ENCODE measurements around the gene LRWD1. TPM values are rescaled to one million over a fixed set of nuclear protein-coding genes. Genes with fewer than 3 reads are reported as not detected.
"Not testable (repeated sequence)": the region's sequence is repeated elsewhere in the genome, so short reads cannot be mapped to it uniquely, and the experiment has no call there.

LRWD1 gene
- total and polyA plus RNA-seq, 9 of the 15 experiments (the other 6 are each of a cell fraction or from before 2014, with no cell fraction given): 0.61 to 66.0 (median 33.2) TPM

DNA sequence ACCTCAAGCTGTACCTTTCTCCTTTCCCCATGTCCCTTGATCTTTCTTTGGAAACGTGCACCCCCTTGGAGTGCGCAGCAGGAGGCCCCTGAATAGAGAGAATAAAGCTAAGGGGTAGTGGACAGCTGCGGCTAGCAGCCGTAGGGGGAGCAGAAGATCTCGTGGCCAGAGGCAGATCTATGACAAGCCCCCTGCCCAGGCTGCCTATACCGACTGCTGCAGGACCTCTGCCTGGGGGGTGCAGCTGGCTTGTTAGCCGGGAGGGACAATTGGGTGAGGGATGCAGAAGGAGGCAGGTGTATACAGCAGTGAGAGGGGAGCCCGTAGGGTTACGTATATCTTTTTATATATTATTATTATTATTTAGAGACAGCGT is 14.4 kb downstream of the LRWD1 start:
- TSS peak; percentile 80 for BruUV-seq (replicated peaks)
- CTCF ChIA-PET (ENCODE audit: low intra/inter-chr PET ratio); H3K27ac ChIP-seq (ENCODE audit: extremely low read depth, low read depth, low read length); H3K4me1 ChIP-seq (replicated peaks in 1 of 2; ENCODE audit: control insufficient read depth in 2 of 2, insufficient read depth in 2 of 2, low read length in 2 of 2); H3K9ac ChIP-seq (ENCODE audit: insufficient read depth in 1 of 2, low read depth in 2 of 2, low read length in 2 of 2); FAIRE-seq; intact Hi-C loops (cut with micrococcal nuclease); POLR2A ChIA-PET; H4K20me1 ChIP-seq (replicated peaks; ENCODE audit: control insufficient read depth, insufficient read depth, low read length); H3K4me2 ChIP-seq (ENCODE audit: insufficient read depth, low read length); H3K36me3 ChIP-seq (ENCODE audit: control insufficient read depth, insufficient read depth, low read length); H3K4me3 ChIP-seq; H3K79me2 ChIP-seq (ENCODE audit: control insufficient read depth, insufficient read depth, low read length); DNase-seq (ENCODE audit: extremely low read depth in 1 of 4, low spot score in 3 of 4); H3K27me3 ChIP-seq (ENCODE audit: control insufficient read depth in 2 of 2, insufficient read depth in 2 of 2, low read length in 2 of 2); H3K9me3 ChIP-seq (replicated peaks; ENCODE audit: control insufficient read depth, insufficient read depth, low read depth, low read length); H3K9me1 ChIP-seq (ENCODE audit: control insufficient read depth, insufficient read depth, low read length): not testable (repeated sequence)
- peak; percentile 64 for ATAC-seq
- WGBS (ENCODE audit: insufficient coverage, low coverage, missing lambda C conversion rate): 0% methylated on average over 2 of the region's 10 CpGs
- H2AFZ ChIP-seq (ENCODE audit: low read depth, low read length): peak overlapping the region; percentile 84
- in situ Hi-C loops (cut with MboI): loop anchor here (25.0 kb wide), 1 partner anchor 583 kb away; the partner anchor contains the start of gene FBXL13

DNA sequence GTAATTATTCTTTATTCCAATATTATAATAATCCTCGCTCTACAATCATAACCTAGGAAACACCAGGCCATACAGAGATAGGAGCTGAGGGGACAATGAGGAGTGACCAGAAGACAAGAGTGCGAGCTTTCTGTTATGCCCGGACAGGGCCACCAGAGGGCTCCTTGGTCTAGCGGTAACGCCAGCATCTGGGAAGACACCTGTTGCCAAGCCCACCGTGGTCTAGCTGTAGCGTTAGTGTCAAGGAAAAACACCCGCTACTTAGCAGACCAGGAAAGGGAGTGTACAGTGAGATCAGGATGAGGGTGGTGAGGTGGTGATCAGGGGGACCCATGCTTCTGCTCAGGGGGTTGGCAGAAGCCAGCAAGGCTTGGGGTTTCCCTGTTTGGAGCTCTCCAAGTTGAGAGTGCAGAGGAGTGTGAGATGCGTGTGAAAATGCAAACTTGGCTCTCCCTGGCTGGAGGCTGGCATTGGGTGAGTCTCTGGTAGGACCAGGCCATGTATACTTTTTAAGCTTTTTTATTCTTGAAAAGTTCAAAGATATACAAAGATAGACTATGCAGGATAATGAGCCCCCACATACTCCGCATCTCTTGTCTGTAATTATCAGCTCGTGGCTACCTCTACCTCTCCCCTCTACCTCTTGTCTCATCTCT is 15.3 kb downstream of the LRWD1 start:
- POLR2A ChIA-PET; H3K27ac ChIP-seq (ENCODE audit: extremely low read depth, low read depth, low read length); H3K36me3 ChIP-seq (ENCODE audit: control insufficient read depth, insufficient read depth, low read length); H3K79me2 ChIP-seq (ENCODE audit: control insufficient read depth, insufficient read depth, low read length); H2AFZ ChIP-seq (ENCODE audit: low read depth, low read length); FAIRE-seq; H4K20me1 ChIP-seq (replicated peaks; ENCODE audit: control insufficient read depth, insufficient read depth, low read length); CTCF ChIA-PET (ENCODE audit: low intra/inter-chr PET ratio); BruUV-seq (replicated peaks); H3K9me3 ChIP-seq (replicated peaks; ENCODE audit: control insufficient read depth, insufficient read depth, low read depth, low read length); DNase-seq (ENCODE audit: extremely low read depth in 1 of 4, low spot score in 3 of 4); intact Hi-C loops (cut with micrococcal nuclease); H3K9me1 ChIP-seq (ENCODE audit: control insufficient read depth, insufficient read depth, low read length); H3K4me2 ChIP-seq (ENCODE audit: insufficient read depth, low read length); H3K4me1 ChIP-seq (replicated peaks in 1 of 2; ENCODE audit: control insufficient read depth in 2 of 2, insufficient read depth in 2 of 2, low read length in 2 of 2); H3K4me3 ChIP-seq; H3K9ac ChIP-seq (ENCODE audit: insufficient read depth in 1 of 2, low read depth in 2 of 2, low read length in 2 of 2); H3K27me3 ChIP-seq (ENCODE audit: control insufficient read depth in 2 of 2, insufficient read depth in 2 of 2, low read length in 2 of 2); TF ChIP-seq NR4A1 (CRISPR knock-in tag; IDR thresholded peaks at IDR 0.05): not testable (repeated sequence)
- in situ Hi-C loops (cut with MboI): loop anchor here (25.0 kb wide), 1 partner anchor 582 kb away; the partner anchor contains the start of gene FBXL13
- peak; percentile 37 for ATAC-seq
- WGBS (ENCODE audit: insufficient coverage, low coverage, missing lambda C conversion rate): 1% methylated on average over 6 of the region's 11 CpGs
- TF ChIP-seq DPF2 (IDR thresholded peaks at IDR 0.05) (0 out of 2 replicates have a peak, but pooled peaks have one; percentile 17), CTBP1 (IDR thresholded peaks at IDR 0.05; ENCODE audit: borderline replicate concordance) (peak; percentile 29; the same call in 1 of the 2 replicates), MTA1 (IDR thresholded peaks at IDR 0.05; ENCODE audit: borderline replicate concordance) (0 out of 2 replicates have a peak, but pooled peaks have one; percentile 24), NR4A1 (tag; IDR thresholded peaks at IDR 0.05) (0 out of 2 replicates have a peak, but pooled peaks have one; percentile 29), ARID2 (IDR thresholded peaks at IDR 0.05) (peak; percentile 38; the same call in 1 of the 2 replicates), GATAD2A (IDR thresholded peaks at IDR 0.05) (peak; percentile 69; the same call in 1 of the 2 replicates), SMC3 (conservative IDR thresholded peaks at IDR 0.05; ENCODE audit: insufficient read depth, low read depth, low read length) (0 out of 2 replicates have a peak, but pooled peaks have one; percentile 12), HLTF (IDR thresholded peaks at IDR 0.05) (0 out of 2 replicates have a peak, but pooled peaks have one; percentile 56), MTA3 (IDR thresholded peaks at IDR 0.05; ENCODE audit: borderline replicate concordance) (0 out of 2 replicates have a peak, but pooled peaks have one; percentile 45), SMAD4 (CRISPR knock-in tag; conservative IDR thresholded peaks at IDR 0.05) (0 out of 2 replicates have a peak, but pooled peaks have one; percentile 22)
- TF ChIP-seq, protein P1, sequence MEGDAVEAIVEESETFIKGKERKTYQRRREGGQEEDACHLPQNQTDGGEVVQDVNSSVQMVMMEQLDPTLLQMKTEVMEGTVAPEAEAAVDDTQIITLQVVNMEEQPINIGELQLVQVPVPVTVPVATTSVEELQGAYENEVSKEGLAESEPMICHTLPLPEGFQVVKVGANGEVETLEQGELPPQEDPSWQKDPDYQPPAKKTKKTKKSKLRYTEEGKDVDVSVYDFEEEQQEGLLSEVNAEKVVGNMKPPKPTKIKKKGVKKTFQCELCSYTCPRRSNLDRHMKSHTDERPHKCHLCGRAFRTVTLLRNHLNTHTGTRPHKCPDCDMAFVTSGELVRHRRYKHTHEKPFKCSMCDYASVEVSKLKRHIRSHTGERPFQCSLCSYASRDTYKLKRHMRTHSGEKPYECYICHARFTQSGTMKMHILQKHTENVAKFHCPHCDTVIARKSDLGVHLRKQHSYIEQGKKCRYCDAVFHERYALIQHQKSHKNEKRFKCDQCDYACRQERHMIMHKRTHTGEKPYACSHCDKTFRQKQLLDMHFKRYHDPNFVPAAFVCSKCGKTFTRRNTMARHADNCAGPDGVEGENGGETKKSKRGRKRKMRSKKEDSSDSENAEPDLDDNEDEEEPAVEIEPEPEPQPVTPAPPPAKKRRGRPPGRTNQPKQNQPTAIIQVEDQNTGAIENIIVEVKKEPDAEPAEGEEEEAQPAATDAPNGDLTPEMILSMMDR (IDR thresholded peaks at IDR 0.05 in 2 of 3, conservative IDR thresholded peaks at IDR 0.05 in 1 of 3; ENCODE audit: insufficient read depth in 2 of 3, low read depth in 1 of 3, low read length in 3 of 3): peak; percentile 33 to 47 (median 35)
- TF ChIP-seq, protein P2, sequence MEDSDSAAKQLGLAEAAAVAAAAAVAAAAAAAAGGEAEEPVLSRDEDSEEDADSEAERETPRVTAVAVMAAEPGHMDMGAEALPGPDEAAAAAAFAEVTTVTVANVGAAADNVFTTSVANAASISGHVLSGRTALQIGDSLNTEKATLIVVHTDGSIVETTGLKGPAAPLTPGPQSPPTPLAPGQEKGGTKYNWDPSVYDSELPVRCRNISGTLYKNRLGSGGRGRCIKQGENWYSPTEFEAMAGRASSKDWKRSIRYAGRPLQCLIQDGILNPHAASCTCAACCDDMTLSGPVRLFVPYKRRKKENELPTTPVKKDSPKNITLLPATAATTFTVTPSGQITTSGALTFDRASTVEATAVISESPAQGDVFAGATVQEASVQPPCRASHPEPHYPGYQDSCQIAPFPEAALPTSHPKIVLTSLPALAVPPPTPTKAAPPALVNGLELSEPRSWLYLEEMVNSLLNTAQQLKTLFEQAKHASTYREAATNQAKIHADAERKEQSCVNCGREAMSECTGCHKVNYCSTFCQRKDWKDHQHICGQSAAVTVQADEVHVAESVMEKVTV (CRISPR knock-in tag; IDR thresholded peaks at IDR 0.05): peak; percentile 46; the same call in 1 of the 2 replicates

Measured in K562 (cell line).